NCI-H2196 treated with DMSO at 0.1 percent for 48 hours (cell line): ENCODE measurements around the gene CIDEA.
A peak's percentile ranks its signal among the peaks of the same experiment; 100 is the strongest.
"Not testable (repeated sequence)": the region's sequence is repeated elsewhere in the genome, so short reads cannot be mapped to it uniquely, and the experiment has no call there.

Experiments
- DNase-seq: peaks from one replicate; lab custom pipeline; 2025; ENCODE audit not compliant: unreplicated experiment; lab: John Stamatoyannopoulos, UW

CIDEA gene

GRCh38 chr18:12254136-12254819, at the start of gene CIDEA:
TSS of gene CIDEA (plus strand) at chr18:12254361. CDS start at chr18:12254384, 23 bp downstream.
- no peak for DNase-seq

GRCh38 chr18:12208296-12209153, 45.6 kb upstream of the CIDEA start:
- not testable (repeated sequence) for DNase-seq

GRCh38 chr18:12212308-12212707, 41.9 kb upstream of the CIDEA start:
- DNase-seq: not testable (repeated sequence)

GRCh38 chr18:12214296-12215005, 39.7 kb upstream of the CIDEA start:
- DNase-seq: not testable (repeated sequence)

- DNase-seq: not testable (repeated sequence)
Measured at GRCh38 chr18:12216471-12216870, 37.7 kb upstream of the CIDEA start.

- not testable (repeated sequence) for DNase-seq
Measured at GRCh38 chr18:12218603-12219002, 35.6 kb upstream of the CIDEA start.

- not testable (repeated sequence) for DNase-seq
Measured at GRCh38 chr18:12222041-12222440, 32.1 kb upstream of the CIDEA start.

- not testable (repeated sequence) for DNase-seq
Measured at GRCh38 chr18:12223326-12223725, 30.8 kb upstream of the CIDEA start.

- DNase-seq: not testable (repeated sequence)
Measured at GRCh38 chr18:12226807-12227206, 27.4 kb upstream of the CIDEA start.

GRCh38 chr18:12227399-12228186, 26.6 kb upstream of the CIDEA start:
- not testable (repeated sequence) for DNase-seq

- not testable (repeated sequence) for DNase-seq
Measured at GRCh38 chr18:12228308-12228707, 25.9 kb upstream of the CIDEA start.

GRCh38 chr18:12230561-12230960, 23.6 kb upstream of the CIDEA start:
- DNase-seq: not testable (repeated sequence)

GRCh38 chr18:12231040-12231882, 22.9 kb upstream of the CIDEA start:
- no peak for DNase-seq

GRCh38 chr18:12231986-12232385, 22.2 kb upstream of the CIDEA start:
- DNase-seq: no peak

- no peak for DNase-seq
Measured at GRCh38 chr18:12233378-12233777, 20.8 kb upstream of the CIDEA start.

- no peak for DNase-seq
Measured at GRCh38 chr18:12234451-12235190, 19.5 kb upstream of the CIDEA start.

- DNase-seq: no peak
Measured at GRCh38 chr18:12236141-12236540, 18.0 kb upstream of the CIDEA start.

GRCh38 chr18:12236934-12237832, 17.0 kb upstream of the CIDEA start:
- peak; percentile 34 for DNase-seq
